Heart left ventricle (tissue), 16 donors: ENCODE measurements around the gene TRIM41. TPM values are rescaled to one million over a fixed set of nuclear protein-coding genes. Genes with fewer than 3 reads are reported as not detected.

Experiments used
- ATAC-seq, 4 donors: fragments of 200-7000 bp; cut with Tn5 transposase; one replicate each; pipeline ENCODE4 v1.9.1; 2020 to 2022; ENCODE audit warnings: moderate library complexity in 4 of 4, mild to moderate bottlenecking in 3 of 4, moderate number of reproducible peaks in 1 of 4
- DNase-seq, 5 donors: peaks; one replicate each; pipeline ENCODE4 v3.0.0-alpha.2; 2020
- H3K27ac ChIP-seq, 12 donors: fragments of 200-600 bp; sonication (generic) in 4 of 12; one replicate each; pipeline versions ENCODE4 v1.5.0 to v1.8.0; 2016 to 2022; ENCODE audit warnings: mild to moderate bottlenecking in 2 of 12
- H3K27me3 ChIP-seq, 9 donors: fragments of 200-600 bp; sonication (generic) in 2 of 9; one replicate each; pipeline versions ENCODE4 v1.5.1 to v1.8.0; 2016 to 2022; ENCODE audit warnings: mild to moderate bottlenecking in 3 of 9
- H3K36me3 ChIP-seq, 9 donors: fragments of 200-600 bp; sonication (generic) in 2 of 9; one replicate each; pipeline versions ENCODE4 v1.5.0 to v1.8.0; 2018 to 2022; ENCODE audit warnings: mild to moderate bottlenecking in 2 of 9
- H3K4me1 ChIP-seq, 12 donors: fragments of 200-600 bp; sonication (generic) in 4 of 12; one replicate each; pipeline versions ENCODE4 v1.5.0 to v1.8.0; 2016 to 2022; ENCODE audit warnings: mild to moderate bottlenecking in 3 of 12
- H3K4me3 ChIP-seq, 12 donors: fragments of 200-600 bp; sonication (generic) in 4 of 12; one replicate each; pipeline versions ENCODE4 v1.5.0 to v1.8.0; 2017 to 2022; ENCODE audit warnings: mild to moderate bottlenecking in 9 of 12, moderate library complexity in 4 of 12
- H3K9me3 ChIP-seq, 12 donors: fragments of 200-600 bp; sonication (generic) in 4 of 12; one replicate each; pipeline versions ENCODE4 v1.5.0 to v1.8.0; 2016 to 2022; ENCODE audit warnings: mild to moderate bottlenecking in 1 of 12
- CTCF ChIP-seq, 12 donors: fragments of 200-600 bp; sonication (generic) in 4 of 12; IDR thresholded peaks; one replicate each; pipeline versions ENCODE4 v1.5.0 to v1.8.0; 2018 to 2022; ENCODE audit warnings: antibody characterized with exemption in 12 of 12, mild to moderate bottlenecking in 5 of 12
- POLR2A ChIP-seq, 2 donors: fragments of 450-650 bp; IDR thresholded peaks; one replicate each; pipeline ENCODE4 v1.6.1; 2017; ENCODE audit warnings: antibody characterized with exemption in 2 of 2, mild to moderate bottlenecking in 2 of 2, moderate library complexity in 2 of 2
- WGBS, 4 donors: extraction: QIAGEN DNeasy Blood & Tissue Kit in 2 of 4; methylation state at CpG; one replicate each; pipeline versions ENCODE4 v1.1.5 to v1.1.7; 2013 to 2018; 5-methylcytosine and 5-hydroxymethylcytosine counted together
- intact Hi-C, 10 donors: fragments of 100-400 bp; cut with DNase I; formaldehyde crosslinking; loops; one replicate each; pipeline versions ENCODE4 v1.11.1 to v1.14.2; 2022
- polyA plus RNA-seq, 2 donors: library from polyadenylated mRNA; stranded (reverse); fragments of 200-250 nt; gene quantifications; one replicate each; pipeline ENCODE4 v1.2.3, GENCODE V29; 2013
- total RNA-seq, 9 donors: library from RNA; depleted of rRNA in 2 of 9; stranded (reverse); fragments of >200 nt in 2 of 9; fragmentation: NEBNext Ultra II Directional in 3 of 9; extraction: Animal tissue kit (Norgen Biotek cat#: 25700) in 3 of 9; gene quantifications; one replicate each; pipeline versions ENCODE4 v1.1.0 to v1.2.4, GENCODE V29; 2016 to 2023
- donor health status: ischemic (EF 13 %, LVEDD 7.1; RV severe dilation, severe dysfunction).
- donor health status: healthy with polysubstance abuse.
- donor health status: DM: no; HTN: yes; CAD: no.
- donor health status: DM: no; HTN: no; CAD: no.
- donor health status: ischemic (EF 25% LVEDD 6.9; RV normal size, moderate dysfunction).
- donor health status: ischemic (EF 25% LVEDD 5.7; RV mildly dilated, moderate dysfunction).
- donor health status: healthy.
- donor health status: DM: yes; HTN: yes; CAD: no.
- donor health status: ischemic (EF 35%, LVEDD 5.7; RV mildly dilated, moderate dysfunction).
- donor health status: nonischemic (EF 11% LVEDD 7.7; RV severe dilation, severe dysfunction).
- donor health status: DM: yes; HTN: yes; CAD: no.
- donor health status: PGD.
- donor health status: ischemic (EF 29% LVEDD 5.4; RV normal size, mild dysfunction).
- donor health status: nonischemic (EF 23%, LVEDD 6.1; RV moderate dilation, normal function).

TRIM41 gene
- total and polyA plus RNA-seq, 11 donors, result 12.3 to 27.3 (median 22.4) TPM

- no peaks in the 10 kb centered on the region for H3K36me3 ChIP-seq
- no peak for TF ChIP-seq POLR2A (IDR thresholded peaks at IDR 0.05)
- TF ChIP-seq CTCF (IDR thresholded peaks at IDR 0.05), result no peak
- 85 to 96% (median 89%) methylated on average over 6 of the region's 6 CpGs for WGBS, 4 donors
- no peaks in the 10 kb centered on the region for H3K27me3 ChIP-seq
- no peak overlapping the region for H3K4me3 ChIP-seq
- ATAC-seq (no peak), DNase-seq (peak in 1 of 5 donors; percentile 30)
- intact Hi-C loops, result loop anchor here in 5 of 10 donors (5.0 to 10.0 kb wide), 6 partner anchors 36 to 401 kb away; partner anchors contain the start of genes TRIM52 (in 4 of the 5), MGAT1 (in 1 of the 5), TRIM41 (in 1 of the 5) and ZFP62 (in 1 of the 5)
- H3K27ac ChIP-seq, result no peak overlapping the region
- H3K9me3 ChIP-seq, result no peaks in the 10 kb centered on the region
- H3K4me1 ChIP-seq, result peaks cover 0 to 42% (median 10%) of the 10 kb centered on the region in 12 donors
Observed at GRCh38 chr5:181186022-181186421, 37.1 kb upstream of the TRIM41 start.

- 55 to 65% (median 60%) methylated on average over 8 of the region's 8 CpGs for WGBS, 4 donors
- Histone ChIP-seq H3K36me3 (no peaks in the 10 kb centered on the region), H3K27ac (peak overlapping the region in 5 of 12 donors; percentile 12 to 97 (median 91)), H3K4me3 (peak overlapping the region in 3 of 12 donors; percentile 82 to 90 (median 87)), H3K9me3 (no peaks in the 10 kb centered on the region), H3K4me1 (peaks cover 0 to 41% (median 10%) of the 10 kb centered on the region in 12 donors), H3K27me3 (no peaks in the 10 kb centered on the region)
- intact Hi-C loops, result loop anchor here in 5 of 10 donors (5.0 to 10.0 kb wide), 6 partner anchors 35 to 402 kb away; partner anchors contain the start of genes TRIM52 (in 4 of the 5), MGAT1 (in 1 of the 5), TRIM41 (in 1 of the 5) and ZFP62 (in 1 of the 5)
- DNase-seq (peak in 1 of 5 donors; percentile 13), ATAC-seq (no peak)
- TF ChIP-seq CTCF (IDR thresholded peaks at IDR 0.05), result no peak
- no peak for TF ChIP-seq POLR2A (IDR thresholded peaks at IDR 0.05)
Observed at GRCh38 chr5:181186986-181187499, 36.0 kb upstream of the TRIM41 start.

- Histone ChIP-seq H3K4me1 (peaks cover 0 to 44% (median 14%) of the 10 kb centered on the region in 12 donors), H3K27me3 (no peaks in the 10 kb centered on the region), H3K9me3 (no peaks in the 10 kb centered on the region), H3K27ac (peak overlapping the region in 10 of 12 donors; percentile 12 to 97 (median 84)), H3K4me3 (peak overlapping the region in 11 of 12 donors; percentile 72 to 93 (median 83)), H3K36me3 (no peaks in the 10 kb centered on the region)
- 2 to 5% (median 4%) methylated on average over 34 to 37 of the region's 37 CpGs for WGBS, 4 donors
- TF ChIP-seq CTCF (IDR thresholded peaks at IDR 0.05) (peak in 5 of 12 donors; percentile 9 to 37 (median 14)), POLR2A (IDR thresholded peaks at IDR 0.05) (no peak)
- ATAC-seq (peak; percentile 9 to 18 (median 14)), DNase-seq (peak; percentile 59 to 79 (median 69))
- intact Hi-C loops, result loop anchor here in 8 of 10 donors (1.0 to 10.0 kb wide), 12 partner anchors 19 to 403 kb away; partner anchors contain the start of genes TRIM41 (in 5 of the 8), TRIM52 (in 4 of the 8), MGAT1 (in 1 of the 8) and ZFP62 (in 1 of the 8)
Observed at GRCh38 chr5:181187500-181188213, 35.4 kb upstream of the TRIM41 start.
